Measurements from ENCODE around the gene REEP2. TPM values are rescaled to one million over a fixed set of nuclear protein-coding genes. Genes with fewer than 3 reads are reported as not detected.

The REEP2 gene
- total RNA-seq, 1 donor from 2014 or later, result 5.1 TPM

GRCh38 chr5:138454121-138454520, 15.3 kb downstream of the REEP2 start:
- H3K27ac Mint-ChIP-seq, result no peak overlapping the region
- no peaks in the 10 kb centered on the region for H3K9me3 Mint-ChIP-seq
- no peak overlapping the region for H3K4me3 Mint-ChIP-seq
- DNase-seq (ENCODE audit: low spot score), result no peak
- peaks cover 23% of the 10 kb centered on the region for H3K4me1 Mint-ChIP-seq (ENCODE audit: low read depth)
- peaks cover 16% of the 10 kb centered on the region for H3K27me3 Mint-ChIP-seq (ENCODE audit: insufficient read depth)
- intact Hi-C loops (cut with micrococcal nuclease), result no loop called here
- no peaks in the 10 kb centered on the region for H3K36me3 Mint-ChIP-seq (ENCODE audit: low read depth)

DNA sequence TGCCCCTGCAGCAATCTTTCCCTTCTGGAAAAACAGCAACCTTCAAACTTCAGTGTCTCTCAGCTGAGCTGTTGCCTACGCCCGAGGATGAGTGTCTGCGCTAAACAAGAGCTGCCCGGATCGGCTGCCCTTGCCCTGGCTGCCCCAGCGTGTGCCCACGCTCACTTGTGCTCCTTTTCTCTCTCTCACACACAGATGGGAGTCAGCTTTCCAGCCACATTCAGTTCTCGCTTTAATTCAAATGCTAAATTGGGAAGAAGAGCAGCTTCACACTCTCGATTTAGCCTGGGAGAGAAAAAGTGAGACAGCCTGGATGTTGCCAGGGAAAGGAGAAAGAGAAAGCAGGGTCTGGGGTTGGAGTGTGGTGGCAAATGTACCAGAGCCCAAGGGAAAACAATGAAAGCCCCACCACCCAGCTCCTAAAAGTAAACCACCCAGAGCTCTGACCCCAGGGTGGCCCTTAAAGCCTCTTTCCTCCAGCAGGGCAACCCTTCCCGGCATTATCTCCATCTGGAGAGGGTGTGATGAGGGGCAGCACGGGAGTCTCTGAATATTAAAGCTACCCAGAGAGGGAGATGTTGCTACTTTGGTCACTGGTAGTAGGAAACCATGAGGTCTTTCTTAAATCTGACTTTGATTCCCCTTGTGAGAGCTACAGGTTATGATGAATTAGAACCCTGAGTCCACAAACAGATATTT, 16.5 kb downstream of the REEP2 start:
- DNase-seq (ENCODE audit: low spot score), result no peak
- Mint-ChIP-seq H3K36me3 (ENCODE audit: low read depth) (no peaks in the 10 kb centered on the region), H3K4me3 (no peak overlapping the region), H3K27me3 (ENCODE audit: insufficient read depth) (peaks cover 11% of the 10 kb centered on the region), H3K4me1 (ENCODE audit: low read depth) (peaks cover 28% of the 10 kb centered on the region), H3K9me3 (no peaks in the 10 kb centered on the region), H3K27ac (no peak overlapping the region)
- intact Hi-C loops (cut with micrococcal nuclease), result no loop called here

DNA sequence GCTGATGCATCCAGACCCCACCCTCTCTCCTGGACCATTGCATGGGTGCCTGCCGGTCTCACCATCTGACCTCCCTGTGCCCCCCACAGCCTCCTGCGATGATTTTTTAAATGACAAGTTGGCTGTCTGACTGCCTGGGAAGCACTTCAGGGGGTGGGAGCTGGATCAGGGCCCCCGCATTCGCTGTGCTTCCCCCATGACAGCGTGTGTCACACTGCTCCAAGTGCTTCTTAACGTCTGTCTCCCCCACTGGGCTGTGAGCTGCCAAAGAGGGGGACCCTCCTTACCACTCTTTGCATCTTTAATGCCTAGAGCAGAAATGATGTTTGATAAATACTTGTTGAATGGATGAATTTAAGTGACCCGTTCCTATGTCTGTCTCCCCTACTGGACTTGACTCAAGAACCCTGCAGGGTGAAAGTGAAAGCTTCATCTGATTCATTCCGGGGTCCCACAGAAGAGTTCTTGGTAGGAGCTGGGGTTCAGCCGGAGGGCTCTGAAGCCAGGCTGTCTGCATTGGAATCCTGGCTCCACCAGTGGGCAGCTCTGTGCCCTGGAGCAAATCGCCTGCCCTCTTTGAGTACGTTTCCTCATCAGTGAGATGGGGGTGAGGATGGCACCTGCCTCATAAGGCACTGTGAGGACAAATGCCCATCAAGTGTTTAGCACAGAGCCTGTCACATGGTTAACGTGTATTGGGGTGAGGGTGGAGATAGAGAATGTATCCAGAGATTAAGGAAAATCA, 18.8 kb downstream of the REEP2 start:
- peak overlapping the region; percentile 60 for H3K4me3 Mint-ChIP-seq
- DNase-seq (ENCODE audit: low spot score), result no peak
- intact Hi-C loops (cut with micrococcal nuclease), result no loop called here
- peak overlapping the region; percentile 82 for H3K27ac Mint-ChIP-seq
- no peaks in the 10 kb centered on the region for H3K36me3 Mint-ChIP-seq (ENCODE audit: low read depth)
- H3K4me1 Mint-ChIP-seq (ENCODE audit: low read depth), result peaks cover 44% of the 10 kb centered on the region
- no peaks in the 10 kb centered on the region for H3K9me3 Mint-ChIP-seq
- H3K27me3 Mint-ChIP-seq (ENCODE audit: insufficient read depth), result peaks cover 11% of the 10 kb centered on the region

GRCh38 chr5:138458384-138458783, 19.5 kb downstream of the REEP2 start:
- Mint-ChIP-seq H3K4me1 (ENCODE audit: low read depth) (peaks cover 44% of the 10 kb centered on the region), H3K9me3 (no peaks in the 10 kb centered on the region), H3K27me3 (ENCODE audit: insufficient read depth) (peaks cover 11% of the 10 kb centered on the region), H3K4me3 (no peak overlapping the region), H3K36me3 (ENCODE audit: low read depth) (no peaks in the 10 kb centered on the region), H3K27ac (peak overlapping the region; percentile 99)
- no peak for DNase-seq (ENCODE audit: low spot score)
- intact Hi-C loops (cut with micrococcal nuclease), result no loop called here

DNA sequence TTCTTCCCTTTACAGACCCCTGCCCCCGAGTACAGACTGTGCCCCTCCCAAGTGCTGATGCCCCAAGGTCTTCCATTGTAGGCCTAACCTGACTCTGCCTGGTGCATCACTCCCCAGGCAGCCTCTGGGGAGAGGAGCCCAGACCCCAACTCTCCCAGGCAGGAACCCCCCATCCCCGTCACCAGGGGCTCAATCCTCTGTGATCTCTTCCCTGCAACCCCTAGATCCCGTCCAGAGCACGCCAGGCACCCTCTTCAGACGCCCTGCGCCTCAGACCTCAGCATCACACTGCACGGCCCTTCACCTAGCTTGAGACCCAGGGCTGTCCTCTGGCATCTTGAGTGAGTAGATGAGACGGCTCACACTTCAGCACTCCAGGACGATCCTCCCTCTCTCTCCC, 20.0 kb downstream of the REEP2 start:
- peaks cover 9% of the 10 kb centered on the region for H3K27me3 Mint-ChIP-seq (ENCODE audit: insufficient read depth)
- no peaks in the 10 kb centered on the region for H3K9me3 Mint-ChIP-seq
- peak overlapping the region; percentile 82 for H3K4me3 Mint-ChIP-seq
- H3K4me1 Mint-ChIP-seq (ENCODE audit: low read depth), result peaks cover 44% of the 10 kb centered on the region
- H3K27ac Mint-ChIP-seq, result peak overlapping the region; percentile 99
- H3K36me3 Mint-ChIP-seq (ENCODE audit: low read depth), result no peaks in the 10 kb centered on the region
- intact Hi-C loops (cut with micrococcal nuclease), result loop anchor here (1.0 kb wide), 2 partner anchors 9 to 84 kb away; partner anchors contain the start of gene ETF1
- DNase-seq (ENCODE audit: low spot score), result no peak

DNA sequence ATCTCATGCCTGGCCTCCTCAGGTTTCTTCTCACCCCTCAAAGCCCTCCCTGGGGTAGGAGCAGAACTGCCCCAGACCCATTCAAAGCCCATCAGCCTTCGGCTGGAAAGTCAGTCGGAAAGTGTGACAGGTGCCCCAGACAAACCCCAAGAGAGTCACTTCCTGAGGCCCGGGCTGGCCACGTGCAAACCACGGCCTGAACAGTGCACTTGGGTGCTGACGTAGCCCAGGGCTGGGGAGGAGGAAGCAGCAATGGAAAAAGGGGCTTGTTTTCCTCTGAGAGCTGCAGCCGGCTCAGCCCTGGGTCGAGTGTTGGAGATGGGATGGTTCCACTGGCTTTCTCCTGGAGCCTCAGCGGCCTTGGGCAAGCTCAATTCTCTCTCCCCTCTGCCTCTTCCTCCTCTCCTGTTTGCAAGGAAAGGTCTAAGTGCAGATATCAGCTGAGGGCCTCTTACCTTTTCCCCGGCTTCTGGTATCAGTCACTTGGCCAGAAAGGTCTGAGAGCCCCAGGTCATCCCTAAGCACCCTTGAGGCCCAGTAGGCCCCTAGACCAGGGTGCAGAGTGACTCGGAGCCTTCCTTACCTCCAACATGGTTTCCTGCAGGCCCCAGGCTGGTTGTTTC, 20.6 kb downstream of the REEP2 start:
- peak; percentile 77 for DNase-seq (ENCODE audit: low spot score)
- no peaks in the 10 kb centered on the region for H3K36me3 Mint-ChIP-seq (ENCODE audit: low read depth)
- intact Hi-C loops (cut with micrococcal nuclease), result loop anchor here (1.0 kb wide), 2 partner anchors 9 to 84 kb away; partner anchors contain the start of gene ETF1
- peaks cover 9% of the 10 kb centered on the region for H3K27me3 Mint-ChIP-seq (ENCODE audit: insufficient read depth)
- no peaks in the 10 kb centered on the region for H3K9me3 Mint-ChIP-seq
- H3K4me3 Mint-ChIP-seq, result peak overlapping the region; percentile 82
- H3K27ac Mint-ChIP-seq, result peak overlapping the region; percentile 99
- H3K4me1 Mint-ChIP-seq (ENCODE audit: low read depth), result peaks cover 44% of the 10 kb centered on the region

DNA sequence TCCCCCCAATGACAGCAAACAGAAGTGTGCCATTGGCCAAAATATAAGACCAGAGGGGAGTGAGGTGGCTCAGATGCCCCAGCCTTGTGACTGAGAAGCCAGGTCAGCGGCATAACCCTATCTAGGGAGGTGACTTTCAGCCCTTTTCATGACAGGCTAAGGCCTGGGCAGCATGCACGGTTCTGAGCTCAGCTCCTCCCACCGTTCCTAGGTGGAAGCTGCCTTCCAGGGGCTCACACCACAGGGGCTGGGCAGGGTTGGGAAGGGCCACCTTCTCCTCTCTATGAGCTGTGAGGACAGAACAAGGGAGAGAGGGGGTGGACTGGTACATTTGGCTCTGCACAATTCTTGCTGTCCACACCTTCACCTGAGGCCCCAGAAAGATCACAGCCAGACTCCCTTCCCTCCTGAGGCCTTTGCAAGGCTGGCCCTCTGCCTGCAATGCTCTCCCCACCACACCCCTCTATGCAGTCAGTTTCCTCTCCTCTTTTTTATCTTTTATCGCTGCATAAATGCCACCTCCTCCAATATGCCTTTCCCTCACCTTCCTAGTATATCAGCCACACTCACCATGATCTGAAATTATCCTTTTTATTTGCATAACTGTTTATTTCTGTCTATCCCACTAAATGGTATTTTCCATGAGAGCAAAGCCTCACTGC, 21.3 kb downstream of the REEP2 start:
- Mint-ChIP-seq H3K9me3 (no peaks in the 10 kb centered on the region), H3K4me3 (peak overlapping the region; percentile 9)
- intact Hi-C loops (cut with micrococcal nuclease), result loop anchor here (10.0 kb wide), 1 partner anchor 705 kb away; the partner anchor contains the start of gene HNRNPA0

DNA sequence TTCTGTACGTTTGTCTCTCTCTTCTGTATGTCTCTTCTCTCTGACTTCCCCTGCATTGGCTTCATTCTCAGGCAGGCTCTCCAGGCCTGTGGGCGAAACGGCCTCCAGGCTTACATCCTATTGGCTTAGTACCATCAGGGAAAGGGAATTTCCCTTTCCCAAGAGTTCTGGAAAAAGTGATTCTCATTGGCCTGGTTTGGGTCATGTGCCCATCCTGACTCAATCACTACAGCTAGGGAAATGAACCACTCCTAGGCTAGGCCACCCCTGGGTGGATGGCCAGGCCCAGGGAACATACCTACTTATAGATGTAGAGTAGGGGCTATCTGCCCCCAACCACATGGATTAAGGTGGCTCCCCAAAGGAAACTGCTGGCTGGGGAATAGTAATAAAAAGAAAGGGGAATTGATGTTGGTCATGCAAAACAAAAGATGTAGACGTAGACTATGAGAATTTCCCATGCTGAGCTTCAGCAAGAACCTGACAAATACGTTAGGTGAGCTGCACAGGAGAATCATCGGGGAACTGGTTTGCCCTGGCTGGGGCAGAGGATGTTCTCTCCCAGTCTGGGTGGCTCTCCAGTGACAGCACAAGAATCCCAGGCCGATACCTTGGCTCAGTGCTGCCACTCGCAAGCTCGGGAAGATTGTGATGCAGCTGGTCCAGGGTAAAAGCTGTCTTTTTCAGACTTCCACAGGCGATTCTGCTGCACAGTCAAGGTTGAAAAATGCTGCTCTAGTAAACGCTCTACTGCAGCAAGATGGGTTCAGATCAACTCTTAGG, 22.7 kb downstream of the REEP2 start:
- H3K27ac Mint-ChIP-seq, result peak overlapping the region; percentile 15
- peaks cover 3% of the 10 kb centered on the region for H3K27me3 Mint-ChIP-seq (ENCODE audit: insufficient read depth)
- intact Hi-C loops (cut with micrococcal nuclease), result loop anchor here (10.0 kb wide), 1 partner anchor 707 kb away; the partner anchor contains the start of gene HNRNPA0
- H3K9me3 Mint-ChIP-seq, result no peaks in the 10 kb centered on the region
- H3K36me3 Mint-ChIP-seq (ENCODE audit: low read depth), result peaks cover 1% of the 10 kb centered on the region
- peaks cover 46% of the 10 kb centered on the region for H3K4me1 Mint-ChIP-seq (ENCODE audit: low read depth)
- peak overlapping the region; percentile 25 for H3K4me3 Mint-ChIP-seq
- DNase-seq (ENCODE audit: low spot score), result no peak

More for the DNA sequence above, 21.3 kb downstream of the REEP2 start:
- H3K36me3 Mint-ChIP-seq (ENCODE audit: low read depth), result no peaks in the 10 kb centered on the region
- peaks cover 7% of the 10 kb centered on the region for H3K27me3 Mint-ChIP-seq (ENCODE audit: insufficient read depth)
- peaks cover 44% of the 10 kb centered on the region for H3K4me1 Mint-ChIP-seq (ENCODE audit: low read depth)
- DNase-seq (ENCODE audit: low spot score), result no peak
- peak overlapping the region; percentile 99 for H3K27ac Mint-ChIP-seq

- H3K27me3 Mint-ChIP-seq (ENCODE audit: insufficient read depth), result peaks cover 6% of the 10 kb centered on the region
- H3K4me1 Mint-ChIP-seq (ENCODE audit: low read depth), result peaks cover 55% of the 10 kb centered on the region
- H3K4me3 Mint-ChIP-seq, result peak overlapping the region; percentile 83
- H3K27ac Mint-ChIP-seq, result peak overlapping the region; percentile 93
- H3K9me3 Mint-ChIP-seq, result no peaks in the 10 kb centered on the region
- intact Hi-C loops (cut with micrococcal nuclease), result loop anchor here (1.0 to 10.0 kb wide), 10 partner anchors 24 to 877 kb away; partner anchors contain the start of genes BRD8, CDC25C, FAM13B and HNRNPA0
- DNase-seq (ENCODE audit: low spot score), result no peak
- H3K36me3 Mint-ChIP-seq (ENCODE audit: low read depth), result peaks cover 21% of the 10 kb centered on the region
Observed at GRCh38 chr5:138463419-138464007, 24.7 kb downstream of the REEP2 start.

DNA sequence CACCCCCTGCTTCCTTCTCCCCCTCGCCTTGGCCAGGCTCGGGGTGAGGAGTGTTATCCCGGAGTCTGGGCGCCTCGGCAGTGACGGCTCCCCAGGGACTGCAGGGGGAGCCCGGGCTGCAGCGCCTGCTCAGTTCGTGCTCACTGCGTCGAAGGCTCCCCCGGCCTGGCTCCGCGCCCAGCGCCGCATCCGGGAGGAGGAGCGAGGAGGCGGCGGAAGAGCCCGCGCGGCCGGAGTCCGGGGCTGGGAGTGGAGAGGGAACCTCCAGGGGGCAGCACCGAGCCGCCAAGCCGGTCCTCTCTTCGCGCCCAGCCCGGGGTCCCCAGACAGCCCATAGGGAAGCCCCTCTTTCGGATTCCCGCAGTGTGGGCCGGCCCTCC, 25.1 kb downstream of the REEP2 start:
- H3K4me1 Mint-ChIP-seq (ENCODE audit: low read depth), result peaks cover 55% of the 10 kb centered on the region
- DNase-seq (ENCODE audit: low spot score), result peak; percentile 91
- H3K27me3 Mint-ChIP-seq (ENCODE audit: insufficient read depth), result peaks cover 6% of the 10 kb centered on the region
- intact Hi-C loops (cut with micrococcal nuclease), result loop anchor here (1.0 to 10.0 kb wide), 10 partner anchors 25 to 877 kb away; partner anchors contain the start of genes BRD8, CDC25C, FAM13B and HNRNPA0
- peak overlapping the region; percentile 93 for H3K27ac Mint-ChIP-seq
- H3K9me3 Mint-ChIP-seq, result no peaks in the 10 kb centered on the region
- peak overlapping the region; percentile 83 for H3K4me3 Mint-ChIP-seq
- peaks cover 24% of the 10 kb centered on the region for H3K36me3 Mint-ChIP-seq (ENCODE audit: low read depth)

DNA sequence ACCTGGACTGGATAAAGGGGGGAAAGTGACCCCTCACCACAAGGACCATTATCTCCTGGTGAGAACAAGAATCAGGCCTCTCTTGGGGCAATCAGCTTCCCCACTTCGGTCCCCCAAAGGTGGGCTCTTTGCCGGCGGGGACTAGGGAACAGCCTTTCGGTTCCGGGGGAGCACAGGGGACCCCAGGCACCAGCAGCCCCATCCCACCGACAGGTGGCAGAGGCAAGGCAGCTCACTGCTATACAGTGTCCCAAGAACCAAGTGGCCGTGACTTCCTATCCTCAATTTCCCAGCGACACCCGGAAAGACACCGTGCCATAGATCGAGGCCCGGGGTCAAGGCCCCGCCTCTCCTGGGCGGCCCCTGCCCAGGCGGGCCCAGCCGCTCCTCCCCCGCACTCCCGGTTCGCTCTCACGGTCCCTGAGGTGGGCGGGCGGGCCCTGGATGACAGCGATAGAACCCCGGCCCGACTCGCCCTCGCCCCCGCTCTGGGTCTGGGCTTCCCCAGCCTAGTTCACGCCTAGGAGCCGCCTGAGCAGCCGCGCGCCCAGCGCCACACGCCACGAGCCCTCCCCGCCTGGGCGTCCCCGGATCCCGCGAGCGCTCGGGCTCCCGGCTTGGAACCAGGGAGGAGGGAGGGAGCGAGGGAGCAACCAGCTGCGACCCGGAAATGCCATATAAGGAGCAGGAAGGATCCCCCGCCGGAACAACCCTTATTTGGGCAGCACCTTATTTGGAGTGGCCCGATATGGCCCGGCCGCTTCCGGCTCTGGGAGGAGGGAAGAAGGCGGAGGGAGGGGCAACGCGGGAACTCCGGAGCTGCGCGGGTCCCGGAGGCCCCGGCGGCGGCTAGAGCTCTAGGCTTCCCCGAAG, 25.8 kb downstream of the REEP2 start:
- Mint-ChIP-seq H3K27me3 (ENCODE audit: insufficient read depth) (peaks cover 6% of the 10 kb centered on the region), H3K36me3 (ENCODE audit: low read depth) (peaks cover 24% of the 10 kb centered on the region), H3K27ac (peak overlapping the region; percentile 93), H3K4me1 (ENCODE audit: low read depth) (peaks cover 48% of the 10 kb centered on the region), H3K9me3 (no peaks in the 10 kb centered on the region), H3K4me3 (peak overlapping the region; percentile 83)
- peak; percentile 95 for DNase-seq (ENCODE audit: low spot score)
- intact Hi-C loops (cut with micrococcal nuclease), result loop anchor here (1.0 to 10.0 kb wide), 17 partner anchors 14 to 938 kb away; partner anchors contain the start of genes BRD8, CDC23, CDC25C and ETF1
